ENCODE data around the gene RILP. TPM values are rescaled to one million over a fixed set of nuclear protein-coding genes. Genes with fewer than 3 reads are reported as not detected.

RILP gene
- total and polyA plus RNA-seq, 2 of the 4 experiments (the other 2 are of a cell fraction) = 3.9 to 6.0 TPM

DNA sequence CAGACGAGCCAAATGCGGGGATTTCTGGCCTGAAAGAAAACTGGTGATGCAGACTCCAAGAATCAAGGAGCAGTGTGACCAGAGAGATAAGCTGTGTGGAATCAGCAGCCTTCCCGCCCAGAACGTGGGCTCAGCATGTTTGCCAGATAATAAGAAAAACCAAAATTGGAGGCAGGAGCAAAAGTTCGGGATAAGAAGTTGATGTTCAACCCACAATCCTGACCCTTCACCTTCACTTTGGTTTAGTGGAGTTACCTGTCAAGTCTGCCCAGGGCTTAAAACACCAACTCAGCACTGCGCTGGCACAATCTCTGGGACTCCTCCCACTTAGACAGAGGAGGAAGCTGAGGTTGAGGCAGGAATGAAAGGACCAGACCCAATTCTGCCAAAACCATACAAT, 24.1 kb downstream of the RILP start:
- Histone ChIP-seq H4K5ac (ENCODE audit: low read depth, low read length) (no peak overlapping the region), H3K27me3 (ENCODE audit: control insufficient read depth, insufficient read depth, low read length) (peaks cover 8% of the 10 kb centered on the region; the same call in 1 of the 2 replicates), H3K27ac (ENCODE audit: insufficient read depth, low read length) (no peak overlapping the region), H3K4ac (ENCODE audit: low read depth, low read length) (no peak overlapping the region), H4K8ac (ENCODE audit: low read depth in 2 of 2, low read length in 2 of 2) (no peak overlapping the region), H3K9me3 (ENCODE audit: control insufficient read depth, insufficient read depth, low read length) (no peaks in the 10 kb centered on the region), H4K20me1 (ENCODE audit: insufficient read depth, low read length) (no peaks in the 10 kb centered on the region), H2BK15ac (ENCODE audit: low read depth, low read length) (no peak overlapping the region), H3K9me1 (ENCODE audit: insufficient read depth, low read length) (no peaks in the 10 kb centered on the region), H3K18ac (ENCODE audit: low read depth, low read length) (no peak overlapping the region), H3K9ac (ENCODE audit: low read depth, low read length) (no peak overlapping the region), H3K14ac (replicated peaks; ENCODE audit: low read depth, low read length) (no peak overlapping the region), H3K56ac (ENCODE audit: extremely low read depth, insufficient read depth, low read length) (no peak overlapping the region), H3K4me3 (ENCODE audit: insufficient read depth, low read depth, low read length) (no peak overlapping the region), H2AFZ (replicated peaks; ENCODE audit: low read length, poor library complexity) (no peak overlapping the region), H2BK120ac (ENCODE audit: low read depth, low read length) (no peak overlapping the region), H3K4me2 (ENCODE audit: low read depth, low read length) (no peak overlapping the region), H3K23ac (ENCODE audit: low read depth, low read length) (no peak overlapping the region), H4K91ac (ENCODE audit: insufficient read depth, low read depth, low read length) (no peak overlapping the region), H3K4me1 (ENCODE audit: control insufficient read depth, insufficient read depth, low read length) (peaks cover 5% of the 10 kb centered on the region), H2BK5ac (ENCODE audit: low read depth, low read length, poor library complexity, severe bottlenecking) (no peak overlapping the region), H2BK20ac (ENCODE audit: low read depth, low read length) (no peak overlapping the region), H2AK5ac (ENCODE audit: low read depth, low read length) (no peak overlapping the region), H3K36me3 (ENCODE audit: control insufficient read depth, insufficient read depth, low read length) (no peaks in the 10 kb centered on the region), H2AK9ac (replicated peaks; ENCODE audit: low read depth, low read length, poor library complexity) (no peak overlapping the region), H3K79me1 (ENCODE audit: low read depth in 1 of 2, low read length in 2 of 2) (no peaks in the 10 kb centered on the region)
- in situ Hi-C loops (cut with MboI; ENCODE audit: low sequenced_read_pairs) (no loop called here), intact Hi-C loops (cut with micrococcal nuclease) (loop anchor here (5.0 kb wide), 1 partner anchor 33 kb away; no protein-coding TSS in a partner anchor), dilution Hi-C loops (cut with HindIII; ENCODE audit: low sequenced_read_pairs, unreplicated experiment) (no loop called here)
- no peak for ATAC-seq (ENCODE audit: low read depth)
- ChIA-PET CTCF (interaction anchor here (1.3 to 1.6 kb wide), 2 partner anchors 48 to 52 kb away, joined by 3 to 6 read pairs; no protein-coding TSS in a partner anchor), POLR2A (ENCODE audit: unreplicated experiment) (no interaction called here)
- WGBS, 2 experiments (ENCODE audit: extremely low coverage in 2 of 2, insufficient read length in 1 of 2) = 100% methylated on average over 1 of the region's 6 CpGs; no CpG with 5 or more reads in 1 of the 2 experiments
- DNase-seq = no peak
- TF ChIP-seq MXI1 (IDR thresholded peaks at IDR 0.05; ENCODE audit: borderline replicate concordance, low read depth, low read length) (no peak), FOS (IDR thresholded peaks at IDR 0.05; ENCODE audit: low read depth, low read length) (no peak), BHLHE40 (IDR thresholded peaks at IDR 0.05; ENCODE audit: low read depth, low read length) (no peak), NFE2L2 (IDR thresholded peaks at IDR 0.05; ENCODE audit: low read depth, low read length) (no peak), CHD1 (IDR thresholded peaks at IDR 0.05; ENCODE audit: low read depth, low read length) (no peak)
- TF ChIP-seq, protein P1, sequence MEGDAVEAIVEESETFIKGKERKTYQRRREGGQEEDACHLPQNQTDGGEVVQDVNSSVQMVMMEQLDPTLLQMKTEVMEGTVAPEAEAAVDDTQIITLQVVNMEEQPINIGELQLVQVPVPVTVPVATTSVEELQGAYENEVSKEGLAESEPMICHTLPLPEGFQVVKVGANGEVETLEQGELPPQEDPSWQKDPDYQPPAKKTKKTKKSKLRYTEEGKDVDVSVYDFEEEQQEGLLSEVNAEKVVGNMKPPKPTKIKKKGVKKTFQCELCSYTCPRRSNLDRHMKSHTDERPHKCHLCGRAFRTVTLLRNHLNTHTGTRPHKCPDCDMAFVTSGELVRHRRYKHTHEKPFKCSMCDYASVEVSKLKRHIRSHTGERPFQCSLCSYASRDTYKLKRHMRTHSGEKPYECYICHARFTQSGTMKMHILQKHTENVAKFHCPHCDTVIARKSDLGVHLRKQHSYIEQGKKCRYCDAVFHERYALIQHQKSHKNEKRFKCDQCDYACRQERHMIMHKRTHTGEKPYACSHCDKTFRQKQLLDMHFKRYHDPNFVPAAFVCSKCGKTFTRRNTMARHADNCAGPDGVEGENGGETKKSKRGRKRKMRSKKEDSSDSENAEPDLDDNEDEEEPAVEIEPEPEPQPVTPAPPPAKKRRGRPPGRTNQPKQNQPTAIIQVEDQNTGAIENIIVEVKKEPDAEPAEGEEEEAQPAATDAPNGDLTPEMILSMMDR (conservative IDR thresholded peaks at IDR 0.05; ENCODE audit: low read depth, low read length) = no peak
- BruUV-seq (replicated peaks) = no TSS peak

All from IMR-90 (cell line).